ENCODE measurements around the gene HMGCS2.

HMGCS2 gene

GRCh38 chr1:119811387-119811786 lies 42.7 kb upstream of the HMGCS2 start, which contains the start of gene REG4:
REG4 (minus strand) TSS chr1:119811460; CDS start chr1:119808769, 2,691 bp downstream.
- no peak within 1 kb of the TSS for H2AFZ ChIP-seq (ENCODE audit: low read depth, low read length)
- no peak for ATAC-seq (ENCODE audit: insufficient read depth, low read depth)
- no peak within 1 kb of the TSS for H3K27ac ChIP-seq (ENCODE audit: low read length)
- no peak within 1 kb of the TSS for H3K4me2 ChIP-seq (ENCODE audit: insufficient read depth, low read length)
- H3K9me3 ChIP-seq (ENCODE audit: insufficient read depth, low read length, severe bottlenecking): no peaks in the 10 kb centered on the region
- H3K36me3 ChIP-seq (ENCODE audit: insufficient read depth, low read length): no peaks in the 10 kb centered on the region
- TF ChIP-seq, protein P1, sequence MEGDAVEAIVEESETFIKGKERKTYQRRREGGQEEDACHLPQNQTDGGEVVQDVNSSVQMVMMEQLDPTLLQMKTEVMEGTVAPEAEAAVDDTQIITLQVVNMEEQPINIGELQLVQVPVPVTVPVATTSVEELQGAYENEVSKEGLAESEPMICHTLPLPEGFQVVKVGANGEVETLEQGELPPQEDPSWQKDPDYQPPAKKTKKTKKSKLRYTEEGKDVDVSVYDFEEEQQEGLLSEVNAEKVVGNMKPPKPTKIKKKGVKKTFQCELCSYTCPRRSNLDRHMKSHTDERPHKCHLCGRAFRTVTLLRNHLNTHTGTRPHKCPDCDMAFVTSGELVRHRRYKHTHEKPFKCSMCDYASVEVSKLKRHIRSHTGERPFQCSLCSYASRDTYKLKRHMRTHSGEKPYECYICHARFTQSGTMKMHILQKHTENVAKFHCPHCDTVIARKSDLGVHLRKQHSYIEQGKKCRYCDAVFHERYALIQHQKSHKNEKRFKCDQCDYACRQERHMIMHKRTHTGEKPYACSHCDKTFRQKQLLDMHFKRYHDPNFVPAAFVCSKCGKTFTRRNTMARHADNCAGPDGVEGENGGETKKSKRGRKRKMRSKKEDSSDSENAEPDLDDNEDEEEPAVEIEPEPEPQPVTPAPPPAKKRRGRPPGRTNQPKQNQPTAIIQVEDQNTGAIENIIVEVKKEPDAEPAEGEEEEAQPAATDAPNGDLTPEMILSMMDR (IDR thresholded peaks at IDR 0.05; ENCODE audit: borderline replicate concordance, extremely low read depth, low read length, poor library complexity, severe bottlenecking): no peak
- TF ChIP-seq EZH2 (IDR thresholded peaks at IDR 0.05; ENCODE audit: borderline replicate concordance, low read depth, low read length, severe bottlenecking): no peak
- no peaks in the 10 kb centered on the region for H4K20me1 ChIP-seq (ENCODE audit: insufficient read depth, low read length)
- DNase-seq: no peak
- peaks cover 6% of the 10 kb centered on the region for H3K27me3 ChIP-seq (ENCODE audit: insufficient read depth, low read length, poor library complexity)
- H3K4me3 ChIP-seq (ENCODE audit: low read depth in 1 of 2, low read length in 2 of 2): no peak within 1 kb of the TSS
- no peak within 1 kb of the TSS for H3K9ac ChIP-seq (ENCODE audit: low read depth, low read length)
- H3K4me1 ChIP-seq (ENCODE audit: insufficient read depth, low read length): peaks cover 9% of the 10 kb centered on the region; the same call in 1 of the 2 replicates
- H3K79me2 ChIP-seq (ENCODE audit: insufficient read depth, low read length): no peaks in the 10 kb centered on the region

DNA sequence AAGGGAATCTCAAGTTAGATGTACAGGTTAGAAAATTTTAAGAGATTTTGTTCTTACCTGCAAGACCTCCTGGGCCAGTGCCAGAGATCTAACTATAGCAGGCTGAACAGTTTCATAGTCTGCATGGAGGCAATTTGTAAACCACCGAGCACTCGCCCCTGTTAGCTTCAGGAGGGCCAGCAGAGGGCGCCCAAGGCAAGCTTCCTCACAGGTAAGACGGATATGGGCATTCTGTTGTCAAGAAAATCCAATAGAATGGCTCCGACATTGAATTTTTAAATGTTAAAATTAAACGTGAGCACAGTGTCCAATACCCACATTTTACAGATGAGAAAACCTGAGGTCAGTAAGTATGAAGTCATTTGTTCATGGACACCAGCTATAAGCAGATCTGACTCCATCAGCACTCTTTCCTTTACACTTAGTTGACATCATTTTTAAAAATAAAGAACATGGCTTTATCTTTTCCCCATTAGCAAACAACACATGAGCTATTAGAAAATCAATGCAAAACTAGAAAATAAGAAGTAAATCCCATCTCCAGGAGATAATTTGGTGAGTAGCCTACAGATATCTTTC lies 40.4 kb upstream of the HMGCS2 start:
- Histone ChIP-seq H3K9me3 (ENCODE audit: insufficient read depth, low read length, severe bottlenecking) (no peaks in the 10 kb centered on the region), H2AFZ (ENCODE audit: low read depth, low read length) (peak overlapping the region; percentile 41), H4K20me1 (ENCODE audit: insufficient read depth, low read length) (no peaks in the 10 kb centered on the region), H3K36me3 (ENCODE audit: insufficient read depth, low read length) (no peaks in the 10 kb centered on the region), H3K9ac (ENCODE audit: low read depth, low read length) (no peak overlapping the region), H3K4me1 (ENCODE audit: insufficient read depth, low read length) (peaks cover 9% of the 10 kb centered on the region; the same call in 1 of the 2 replicates), H3K4me2 (ENCODE audit: insufficient read depth, low read length) (peak overlapping the region; percentile 47; the same call in 1 of the 2 replicates), H3K27me3 (ENCODE audit: insufficient read depth, low read length, poor library complexity) (peaks cover 9% of the 10 kb centered on the region), H3K27ac (ENCODE audit: low read length) (no peak overlapping the region), H3K4me3 (ENCODE audit: low read depth in 1 of 2, low read length in 2 of 2) (no peak overlapping the region), H3K79me2 (ENCODE audit: insufficient read depth, low read length) (no peaks in the 10 kb centered on the region)
- ATAC-seq (ENCODE audit: insufficient read depth, low read depth): peak; percentile 98
- TF ChIP-seq, protein P1 (IDR thresholded peaks at IDR 0.05; ENCODE audit: borderline replicate concordance, extremely low read depth, low read length, poor library complexity, severe bottlenecking): peak; percentile 95
- TF ChIP-seq EZH2 (IDR thresholded peaks at IDR 0.05; ENCODE audit: borderline replicate concordance, low read depth, low read length, severe bottlenecking): no peak
- peak; percentile 74 for DNase-seq

DNA sequence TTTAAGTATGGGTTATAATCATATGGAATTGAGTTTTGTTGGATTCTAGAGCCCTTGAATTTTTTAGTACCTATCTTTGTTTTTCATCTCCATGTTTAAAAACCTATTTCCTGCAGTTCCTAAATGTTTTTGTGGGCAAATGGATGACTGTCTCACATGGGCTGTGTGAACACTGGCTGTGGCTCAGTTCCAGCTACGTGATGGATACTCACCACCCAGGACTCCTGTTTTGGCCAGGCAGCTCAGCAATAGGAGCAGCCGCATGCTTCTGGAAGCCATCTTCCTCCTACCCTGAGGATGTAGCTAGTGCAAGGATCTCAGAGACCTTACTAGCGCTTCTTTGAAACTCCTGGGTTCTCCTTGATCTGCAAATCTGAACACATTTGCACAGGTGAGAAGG lies 39.8 kb upstream of the HMGCS2 start:
- Histone ChIP-seq H3K4me3 (ENCODE audit: low read depth in 1 of 2, low read length in 2 of 2) (no peak overlapping the region), H3K36me3 (ENCODE audit: insufficient read depth, low read length) (no peaks in the 10 kb centered on the region), H3K4me1 (ENCODE audit: insufficient read depth, low read length) (peaks cover 9% of the 10 kb centered on the region; the same call in 1 of the 2 replicates), H3K9ac (ENCODE audit: low read depth, low read length) (no peak overlapping the region), H4K20me1 (ENCODE audit: insufficient read depth, low read length) (no peaks in the 10 kb centered on the region), H3K4me2 (ENCODE audit: insufficient read depth, low read length) (no peak overlapping the region), H3K27ac (ENCODE audit: low read length) (no peak overlapping the region), H3K9me3 (ENCODE audit: insufficient read depth, low read length, severe bottlenecking) (no peaks in the 10 kb centered on the region), H3K79me2 (ENCODE audit: insufficient read depth, low read length) (no peaks in the 10 kb centered on the region), H3K27me3 (ENCODE audit: insufficient read depth, low read length, poor library complexity) (peaks cover 9% of the 10 kb centered on the region), H2AFZ (ENCODE audit: low read depth, low read length) (no peak overlapping the region; the same call in 1 of the 2 replicates)
- no peak for TF ChIP-seq EZH2 (IDR thresholded peaks at IDR 0.05; ENCODE audit: borderline replicate concordance, low read depth, low read length, severe bottlenecking)
- TF ChIP-seq, protein P1 (IDR thresholded peaks at IDR 0.05; ENCODE audit: borderline replicate concordance, extremely low read depth, low read length, poor library complexity, severe bottlenecking): no peak
- 0 out of 3 replicates have a peak, but pooled peaks have one; percentile 21 for ATAC-seq (ENCODE audit: insufficient read depth, low read depth)
- DNase-seq: no peak
